NCI-H1436 (cell line): ENCODE data around the gene CSPG5.

Source experiments
- DNase-seq: peaks from one replicate; lab custom pipeline; 2025; lab: John Stamatoyannopoulos, UW

The CSPG5 gene

GRCh38 chr3:47540281-47540680, 38.4 kb downstream of the CSPG5 start:
- DNase-seq: no peak

- no peak for DNase-seq
Measured at GRCh38 chr3:47536967-47537366, 41.7 kb downstream of the CSPG5 start.

- no peak for DNase-seq
Measured at GRCh38 chr3:47536221-47536891, 42.3 kb downstream of the CSPG5 start.

GRCh38 chr3:47533996-47534454, 44.6 kb downstream of the CSPG5 start:
- DNase-seq: no peak

GRCh38 chr3:47533481-47533880, 45.2 kb downstream of the CSPG5 start:
- DNase-seq: no peak

- no peak for DNase-seq
Measured at GRCh38 chr3:47527952-47528725, 50.5 kb downstream of the CSPG5 start.

- no peak for DNase-seq
Measured at GRCh38 chr3:47525617-47526016, 53.0 kb downstream of the CSPG5 start.

GRCh38 chr3:47523310-47524073, 55.2 kb downstream of the CSPG5 start:
- DNase-seq: no peak

- DNase-seq: peak; percentile 69
Measured at GRCh38 chr3:47522082-47522987, 56.3 kb downstream of the CSPG5 start.

GRCh38 chr3:47520756-47521155, 57.9 kb downstream of the CSPG5 start:
- no peak for DNase-seq

- no peak for DNase-seq
Measured at GRCh38 chr3:47517937-47518336, 60.7 kb downstream of the CSPG5 start.

GRCh38 chr3:47515864-47516319, 62.8 kb downstream of the CSPG5 start:
- no peak for DNase-seq

- no peak for DNase-seq
Measured at GRCh38 chr3:47515100-47515499, 63.6 kb downstream of the CSPG5 start.

- peak; percentile 87 for DNase-seq
Measured at GRCh38 chr3:47513125-47513929, 65.3 kb downstream of the CSPG5 start, which contains the start of gene ELP6. Gene ELP6 (minus strand): TSS chr3:47513712. CDS start chr3:47513590, 122 bp downstream.

GRCh38 chr3:47512416-47513124, 66.1 kb downstream of the CSPG5 start:
- no peak for DNase-seq
